Glutamatergic neuron (in vitro differentiated cells): Measurements from ENCODE around the gene STARD3. TPM values are rescaled to one million over a fixed set of nuclear protein-coding genes. Genes with fewer than 3 reads are reported as not detected.

Source experiments
- DNase-seq: peaks from one replicate; pipeline ENCODE4 v3.0.0; 2022
- H3K27ac Mint-ChIP-seq: one replicate; pipeline ENCODE4 v1.8.0; 2020; ENCODE audit warnings: mild to moderate bottlenecking, mixed read lengths, inconsistent platforms; ENCODE audit not compliant: unreplicated experiment
- H3K27me3 Mint-ChIP-seq: one replicate; pipeline ENCODE4 v1.8.0; 2020; ENCODE audit warnings: mild to moderate bottlenecking, moderate library complexity, mixed read lengths, inconsistent platforms; ENCODE audit not compliant: unreplicated experiment
- H3K36me3 Mint-ChIP-seq: one replicate; pipeline ENCODE4 v1.8.0; 2020; ENCODE audit warnings: mild to moderate bottlenecking, mixed read lengths, inconsistent platforms; ENCODE audit not compliant: unreplicated experiment
- H3K4me1 Mint-ChIP-seq: one replicate; pipeline ENCODE4 v1.8.0; 2020; ENCODE audit warnings: mild to moderate bottlenecking, low read depth, mixed read lengths, inconsistent platforms; ENCODE audit not compliant: unreplicated experiment
- H3K4me3 Mint-ChIP-seq: one replicate; pipeline ENCODE4 v1.8.0; 2020; ENCODE audit warnings: mild to moderate bottlenecking, mixed read lengths, inconsistent platforms; ENCODE audit not compliant: unreplicated experiment
- H3K9me3 Mint-ChIP-seq: one replicate; pipeline ENCODE4 v1.8.0; 2020; ENCODE audit warnings: mild to moderate bottlenecking, moderate library complexity, mixed read lengths, inconsistent platforms; ENCODE audit not compliant: unreplicated experiment
- CTCF ChIP-seq: fragments of 200-600 bp; sonication (generic); IDR thresholded peaks from one replicate; pipeline ENCODE4 v1.5.0; 2021; ENCODE audit not compliant: partially characterized antibody, unreplicated experiment
- total RNA-seq: library from RNA; stranded (reverse); fragmentation: NEBNext Ultra II Directional; extraction: Animal tissue kit (Norgen Biotek cat#: 25700); gene quantifications from one replicate; pipeline ENCODE4 v1.2.1, GENCODE V29; 2021; ENCODE audit not compliant: unreplicated experiment

STARD3 gene
- total RNA-seq, 1 donor from 2014 or later, result 48.0 TPM

- Mint-ChIP-seq H3K9me3 (no peaks in the 10 kb centered on the region), H3K4me3 (no peak overlapping the region), H3K4me1 (no peaks in the 10 kb centered on the region), H3K36me3 (no peaks in the 10 kb centered on the region), H3K27ac (no peak overlapping the region), H3K27me3 (peaks cover 1% of the 10 kb centered on the region)
- no peak for TF ChIP-seq CTCF
- DNase-seq, result no peak
These were observed 40.8 kb downstream of the STARD3 start for GRCh38 chr17:39677542-39678339.

GRCh38 chr17:39678340-39679116 lies 41.6 kb downstream of the STARD3 start:
- no peak overlapping the region for H3K27ac Mint-ChIP-seq
- H3K4me1 Mint-ChIP-seq, result no peaks in the 10 kb centered on the region
- H3K4me3 Mint-ChIP-seq, result no peak overlapping the region
- H3K36me3 Mint-ChIP-seq, result no peaks in the 10 kb centered on the region
- H3K9me3 Mint-ChIP-seq, result peaks cover 3% of the 10 kb centered on the region
- TF ChIP-seq CTCF, result no peak
- peaks cover 3% of the 10 kb centered on the region for H3K27me3 Mint-ChIP-seq
- no peak for DNase-seq

- Mint-ChIP-seq H3K27me3 (peaks cover 3% of the 10 kb centered on the region), H3K27ac (no peak overlapping the region), H3K9me3 (peaks cover 3% of the 10 kb centered on the region), H3K36me3 (no peaks in the 10 kb centered on the region), H3K4me1 (no peaks in the 10 kb centered on the region), H3K4me3 (no peak overlapping the region)
- DNase-seq, result no peak
- no peak for TF ChIP-seq CTCF
These were observed 42.7 kb downstream of the STARD3 start for GRCh38 chr17:39679521-39680192.

GRCh38 chr17:39683295-39683939 lies 46.5 kb downstream of the STARD3 start:
- peaks cover 3% of the 10 kb centered on the region for H3K4me1 Mint-ChIP-seq

More at GRCh38 chr17:39683295-39683939, 46.5 kb downstream of the STARD3 start:
- Mint-ChIP-seq H3K4me3 (no peak overlapping the region), H3K27me3 (peaks cover 6% of the 10 kb centered on the region), H3K27ac (peak overlapping the region; percentile 19), H3K36me3 (peaks cover 13% of the 10 kb centered on the region), H3K9me3 (peaks cover 8% of the 10 kb centered on the region)
- DNase-seq, result no peak
- TF ChIP-seq CTCF, result no peak
